SJCRH30 (cell line): ENCODE data around the gene ABHD6. TPM values are rescaled to one million over a fixed set of nuclear protein-coding genes. Genes with fewer than 3 reads are reported as not detected.
A peak's percentile ranks its signal among the peaks of the same experiment; 100 is the strongest.
"Not testable (repeated sequence)": the region's sequence is repeated elsewhere in the genome, so short reads cannot be mapped to it uniquely, and the experiment has no call there.

Source experiments
- DNase-seq, 2 experiments: peaks; one replicate each; pipeline ENCODE4 v3.0.0-alpha.2; 2015 to 2020
- H3K27ac ChIP-seq: fragments of 250-450 bp; sonication (Bioruptor Pico); 2 replicates; pipeline ENCODE4 v1.5.1; 2020; ENCODE audit warnings: mild to moderate bottlenecking, moderate library complexity
- H3K27me3 ChIP-seq: fragments of 250-450 bp; sonication (Bioruptor Pico); 2 replicates; pipeline ENCODE4 v1.5.1; 2020; ENCODE audit warnings: mild to moderate bottlenecking, moderate library complexity
- H3K36me3 ChIP-seq: fragments of 250-450 bp; sonication (Bioruptor Pico); 2 replicates; pipeline ENCODE4 v1.5.1; 2020; ENCODE audit warnings: mild to moderate bottlenecking, moderate library complexity
- H3K4me1 ChIP-seq: fragments of 250-450 bp; sonication (Bioruptor Pico); 2 replicates; pipeline ENCODE4 v1.5.1; 2020; ENCODE audit warnings: mild to moderate bottlenecking, moderate library complexity
- H3K4me3 ChIP-seq: fragments of 250-450 bp; sonication (Bioruptor Pico); 2 replicates; pipeline ENCODE4 v1.5.1; 2020; ENCODE audit warnings: mild to moderate bottlenecking, moderate library complexity
- H3K9me3 ChIP-seq: fragments of 250-450 bp; sonication (Bioruptor Pico); replicated peaks from 2 replicates; pipeline ENCODE4 v1.5.1; 2020; ENCODE audit warnings: mild to moderate bottlenecking, moderate library complexity
- total RNA-seq: library from RNA; depleted of rRNA; stranded (reverse); fragments of >200 nt; shearing (Covaris generic); gene quantifications from 2 replicates; pipeline ENCODE4 v1.2.3, GENCODE V29; 2014

Gene ABHD6
- total RNA-seq, 1 experiment from 2014 or later = 4.6 TPM

DNA sequence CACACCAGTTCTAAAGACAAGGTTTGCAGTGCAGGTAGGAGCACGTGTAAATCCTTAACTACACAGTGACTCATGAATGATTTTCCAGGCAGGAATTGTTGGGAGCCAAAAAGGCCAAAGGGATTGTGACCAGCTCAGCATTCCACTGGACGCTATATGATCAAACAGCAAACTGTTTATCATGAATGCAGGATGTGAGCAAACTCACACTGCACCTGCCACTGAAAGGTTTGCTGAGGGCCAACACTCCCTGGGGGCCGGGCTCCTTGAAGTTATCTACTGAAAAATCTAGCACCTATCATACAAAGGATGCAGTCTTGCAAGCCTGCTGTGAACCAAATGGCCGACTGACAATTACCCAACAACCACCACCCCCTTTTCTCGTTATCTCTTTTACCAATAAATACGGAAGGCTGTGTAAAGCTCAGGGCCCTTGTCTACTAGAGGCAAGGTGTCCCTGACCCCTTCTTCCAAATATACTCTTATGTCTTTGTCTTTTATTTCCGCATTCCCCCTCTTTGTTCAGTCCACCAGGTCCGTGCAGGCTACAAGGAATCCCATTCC is 15.3 kb upstream of the ABHD6 start:
- Histone ChIP-seq H3K27ac (no peak overlapping the region), H3K36me3 (no peaks in the 10 kb centered on the region), H3K27me3 (no peaks in the 10 kb centered on the region), H3K9me3 (no peaks in the 10 kb centered on the region), H3K4me1 (no peaks in the 10 kb centered on the region; the same call in 1 of the 2 replicates), H3K4me3 (no peak overlapping the region)
- no peak for DNase-seq

- no peaks in the 10 kb centered on the region for H3K4me1 ChIP-seq
- no peaks in the 10 kb centered on the region for H3K27me3 ChIP-seq
- no peaks in the 10 kb centered on the region for H3K9me3 ChIP-seq
- no peak for DNase-seq
- no peak overlapping the region for H3K27ac ChIP-seq
- H3K36me3 ChIP-seq = no peaks in the 10 kb centered on the region
- H3K4me3 ChIP-seq = no peak overlapping the region
These were observed 13.7 kb upstream of the ABHD6 start for GRCh38 chr3:58223855-58224254.

- not testable (repeated sequence) for H3K36me3 ChIP-seq, H3K4me1 ChIP-seq, H3K27ac ChIP-seq, H3K9me3 ChIP-seq, H3K4me3 ChIP-seq, DNase-seq, H3K27me3 ChIP-seq
These were observed 9.7 kb upstream of the ABHD6 start for GRCh38 chr3:58227933-58228332.

DNA sequence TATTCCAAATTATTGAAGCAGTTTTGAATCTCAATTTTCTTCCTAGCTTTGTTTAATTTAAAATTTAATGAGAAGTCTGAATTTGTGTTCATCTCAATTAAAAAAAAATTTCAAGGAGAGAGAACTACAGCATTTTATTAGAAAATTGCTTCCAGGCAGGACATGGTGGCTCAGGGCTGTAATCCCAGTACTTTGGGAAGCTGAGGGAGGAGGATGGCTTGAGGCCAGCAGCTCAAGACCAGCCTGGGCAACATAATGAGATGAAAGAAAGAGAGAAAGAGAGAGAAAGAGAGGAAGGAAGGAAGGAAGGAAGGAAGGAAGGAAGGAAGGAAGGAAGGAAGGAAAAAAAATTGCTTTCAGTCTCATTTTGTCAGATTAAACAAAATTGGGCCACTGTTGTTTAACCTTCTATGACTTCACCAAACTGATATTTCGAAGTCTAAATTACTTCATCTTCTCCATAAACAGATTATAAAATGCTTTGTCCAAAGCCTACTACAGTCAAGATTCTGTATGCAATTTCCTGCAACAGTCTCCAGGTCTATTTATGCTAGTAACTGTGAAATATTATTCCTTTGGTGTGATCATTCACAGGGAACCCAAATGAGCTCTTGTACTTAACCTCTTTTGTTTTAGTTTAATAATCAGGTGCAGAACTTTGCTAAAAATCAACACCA is 6.6 kb upstream of the ABHD6 start:
- no peaks in the 10 kb centered on the region for H3K9me3 ChIP-seq
- H3K4me1 ChIP-seq = no peaks in the 10 kb centered on the region
- H3K4me3 ChIP-seq = no peak overlapping the region
- H3K36me3 ChIP-seq = no peaks in the 10 kb centered on the region
- DNase-seq = no peak
- no peak overlapping the region for H3K27ac ChIP-seq
- no peaks in the 10 kb centered on the region for H3K27me3 ChIP-seq

- Histone ChIP-seq H3K4me3 (no peak overlapping the region), H3K4me1 (no peaks in the 10 kb centered on the region), H3K36me3 (no peaks in the 10 kb centered on the region), H3K27ac (no peak overlapping the region), H3K9me3 (no peaks in the 10 kb centered on the region), H3K27me3 (no peaks in the 10 kb centered on the region)
- DNase-seq = no peak
These were observed 5.9 kb upstream of the ABHD6 start for GRCh38 chr3:58231666-58232065.

DNA sequence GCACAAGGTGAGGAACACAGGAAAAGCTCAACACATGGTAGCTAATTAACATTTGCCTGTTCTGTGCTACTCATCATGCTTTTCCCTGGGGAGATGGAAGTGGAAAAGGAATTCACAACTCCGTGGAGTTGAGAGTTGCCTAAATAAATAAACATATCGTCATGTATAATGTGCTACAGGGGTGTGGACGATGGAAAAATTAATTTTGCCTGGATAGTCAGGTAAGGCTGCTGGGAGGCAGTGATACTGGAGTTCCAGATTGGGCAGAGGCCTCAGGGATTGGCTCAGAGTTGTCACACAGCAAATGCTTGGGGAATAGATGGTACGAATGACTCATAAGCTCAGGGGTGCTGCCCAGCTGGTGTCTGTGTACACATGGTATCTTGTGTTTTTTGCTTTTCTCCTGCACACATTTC is 3.1 kb upstream of the ABHD6 start:
- DNase-seq = peak in 1 of 2 experiments; percentile 30
- Histone ChIP-seq H3K27me3 (no peaks in the 10 kb centered on the region), H3K4me3 (no peak overlapping the region), H3K36me3 (no peaks in the 10 kb centered on the region), H3K27ac (no peak overlapping the region), H3K9me3 (no peaks in the 10 kb centered on the region), H3K4me1 (no peaks in the 10 kb centered on the region)

- no peak overlapping the region for H3K27ac ChIP-seq
- no peak overlapping the region for H3K4me3 ChIP-seq
- no peaks in the 10 kb centered on the region for H3K27me3 ChIP-seq
- no peaks in the 10 kb centered on the region for H3K9me3 ChIP-seq
- H3K36me3 ChIP-seq = no peaks in the 10 kb centered on the region
- H3K4me1 ChIP-seq = no peaks in the 10 kb centered on the region
- no peak for DNase-seq
These were observed 1.6 kb upstream of the ABHD6 start for GRCh38 chr3:58235970-58236369.

DNA sequence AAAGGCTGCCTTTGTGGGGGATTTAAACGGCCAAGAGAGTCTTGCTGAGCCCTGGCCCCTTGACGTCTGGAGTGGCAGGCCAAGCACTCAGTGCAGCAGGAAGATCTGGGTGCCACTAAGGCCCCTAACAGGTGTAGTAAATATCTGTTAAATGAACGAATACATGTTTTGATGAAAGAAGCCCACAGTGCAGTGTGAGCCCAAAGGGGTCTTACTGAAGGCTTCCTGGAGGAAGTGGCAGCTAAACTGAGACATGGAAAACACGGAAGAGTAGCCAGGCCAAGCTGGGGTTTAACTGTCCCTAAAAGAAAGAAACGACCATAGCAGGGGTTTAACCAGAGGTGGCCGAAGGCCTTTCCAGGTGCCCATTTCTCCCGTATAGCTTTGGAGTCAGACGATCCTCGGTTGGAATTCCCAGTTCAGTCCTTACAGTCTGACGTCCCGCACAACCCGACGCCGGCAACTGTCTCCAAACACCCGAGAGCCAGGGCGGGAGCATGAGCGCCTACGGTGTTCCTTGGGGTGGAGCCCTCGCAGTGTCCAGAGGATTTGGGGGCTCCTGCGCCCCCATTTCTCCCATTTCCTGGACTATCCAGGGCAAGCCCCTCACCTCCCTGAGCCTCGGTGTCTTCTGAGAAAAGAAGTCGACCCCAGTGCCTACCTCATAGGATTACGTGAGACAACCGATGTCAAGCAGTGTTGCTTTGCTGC is 910 bp upstream of the ABHD6 start:
- peak; percentile 6 to 34 for DNase-seq
- Histone ChIP-seq H3K4me1 (no peaks in the 10 kb centered on the region), H3K4me3 (peak overlapping the region; percentile 85), H3K9me3 (no peaks in the 10 kb centered on the region), H3K36me3 (no peaks in the 10 kb centered on the region), H3K27ac (no peak overlapping the region), H3K27me3 (no peaks in the 10 kb centered on the region)

- Histone ChIP-seq H3K9me3 (no peaks in the 10 kb centered on the region), H3K4me3 (peak overlapping the region; percentile 85), H3K36me3 (no peaks in the 10 kb centered on the region), H3K27ac (no peak overlapping the region), H3K27me3 (no peaks in the 10 kb centered on the region), H3K4me1 (no peaks in the 10 kb centered on the region)
- peak; percentile 36 to 44 for DNase-seq
These were observed 519 bp downstream of the ABHD6 start for GRCh38 chr3:58237941-58238681.

DNA sequence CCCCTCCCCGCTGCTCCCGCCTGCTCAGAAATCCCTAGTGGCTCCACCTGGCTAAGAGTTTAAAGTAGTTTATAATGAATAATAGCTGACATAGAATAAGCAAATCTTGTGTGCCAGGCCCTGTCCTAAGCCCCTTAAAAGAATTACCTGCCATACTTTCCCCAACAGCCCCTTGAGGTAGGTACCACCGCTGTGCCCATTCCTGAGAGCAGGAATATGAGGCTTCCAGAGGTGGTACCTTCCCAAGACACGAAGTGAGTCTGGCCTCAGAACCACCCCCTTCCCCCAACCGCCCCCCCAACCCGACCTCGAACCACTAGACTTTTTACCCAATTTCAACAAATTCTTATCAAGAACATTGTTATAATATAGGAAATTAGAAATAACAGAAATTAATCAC is 1.2 kb downstream of the ABHD6 start:
- no peaks in the 10 kb centered on the region for H3K27me3 ChIP-seq
- no peak overlapping the region for H3K4me3 ChIP-seq
- no peak overlapping the region for H3K27ac ChIP-seq
- H3K9me3 ChIP-seq = no peaks in the 10 kb centered on the region
- H3K36me3 ChIP-seq = no peaks in the 10 kb centered on the region
- DNase-seq = no peak
- no peaks in the 10 kb centered on the region for H3K4me1 ChIP-seq

- Histone ChIP-seq H3K4me1 (no peaks in the 10 kb centered on the region), H3K27me3 (no peaks in the 10 kb centered on the region), H3K36me3 (no peaks in the 10 kb centered on the region), H3K9me3 (no peaks in the 10 kb centered on the region), H3K4me3 (no peak overlapping the region), H3K27ac (no peak overlapping the region)
- no peak for DNase-seq
These were observed 3.9 kb downstream of the ABHD6 start for GRCh38 chr3:58241306-58242044.

GRCh38 chr3:58242340-58242739 is 4.7 kb downstream of the ABHD6 start:
- DNase-seq = no peak
- Histone ChIP-seq H3K9me3 (no peaks in the 10 kb centered on the region), H3K36me3 (no peaks in the 10 kb centered on the region), H3K4me3 (no peak overlapping the region), H3K27me3 (no peaks in the 10 kb centered on the region), H3K27ac (no peak overlapping the region), H3K4me1 (no peaks in the 10 kb centered on the region)

DNA sequence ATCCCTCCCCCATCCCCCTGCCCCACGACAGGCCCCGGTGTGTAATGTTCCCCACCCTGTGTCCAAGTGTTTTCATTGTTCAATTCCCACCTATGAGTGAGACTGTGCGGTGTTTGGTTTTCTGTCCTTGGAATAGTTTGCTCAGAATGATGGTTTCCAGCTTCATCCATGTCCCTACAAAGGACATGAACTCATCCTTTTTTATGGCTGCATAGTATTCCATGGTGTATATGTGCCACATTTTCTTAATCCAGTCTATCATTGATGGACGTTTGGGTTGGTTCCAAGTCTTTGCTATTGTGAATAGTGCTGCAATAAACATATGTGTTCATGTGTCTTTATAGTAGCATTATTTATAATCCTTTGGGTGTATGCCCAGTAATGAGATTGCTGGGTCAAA is 5.3 kb downstream of the ABHD6 start:
- H3K36me3 ChIP-seq, H3K9me3 ChIP-seq, H3K4me3 ChIP-seq, H3K27ac ChIP-seq, DNase-seq, H3K27me3 ChIP-seq, H3K4me1 ChIP-seq: not testable (repeated sequence)

GRCh38 chr3:58243976-58244585 is 6.5 kb downstream of the ABHD6 start:
- Histone ChIP-seq H3K36me3 (no peaks in the 10 kb centered on the region), H3K4me1 (no peaks in the 10 kb centered on the region), H3K27me3 (no peaks in the 10 kb centered on the region), H3K4me3 (no peak overlapping the region), H3K27ac (no peak overlapping the region), H3K9me3 (no peaks in the 10 kb centered on the region)
- DNase-seq = no peak
